K562 (cell line): ENCODE results near the gene KNDC1. TPM values are rescaled to one million over a fixed set of nuclear protein-coding genes. Genes with fewer than 3 reads are reported as not detected.

Source experiments
- BRD4 ChIP-seq: fragments of 200-600 bp; sonication (generic); IDR thresholded peaks from 2 replicates; pipeline ENCODE4 v1.6.1; 2017; ENCODE audit warnings: inconsistent platforms
- CTCF ChIP-seq, 3 experiments: IDR thresholded peaks in 2 of 3; conservative IDR thresholded peaks in 1 of 3; 2 replicates each; pipeline ENCODE4 v1.5.1; 2011 to 2012; ENCODE audit warnings: low read length in 3 of 3, mild to moderate bottlenecking in 3 of 3, control low read depth in 2 of 3, improper control_type of control experiment in 1 of 3, inconsistent platforms in 1 of 3, low read depth in 1 of 3, mixed read lengths in 1 of 3, moderate library complexity in 1 of 3; ENCODE audit not compliant: insufficient read depth in 2 of 3
- E4F1 ChIP-seq: fragments of 250-450 bp; sonication (Bioruptor Pico); IDR thresholded peaks from 2 replicates; pipeline ENCODE4 v1.5.0; 2021; ENCODE audit warnings: mild to moderate bottlenecking, borderline replicate concordance
- HCFC1 ChIP-seq: IDR thresholded peaks from 2 replicates; pipeline ENCODE4 v1.6.1; 2012; ENCODE audit warnings: low read depth, low read length, improper control_type of control experiment
- HDAC1 ChIP-seq, 2 experiments: fragments of 450-650 bp; IDR thresholded peaks; 2 replicates each; pipeline ENCODE4 v1.6.1; 2016 to 2017; ENCODE audit warnings: inconsistent platforms in 1 of 2, mild to moderate bottlenecking in 1 of 2, moderate library complexity in 1 of 2
- HEY1 ChIP-seq: fragments of 250-450 bp; sonication (Bioruptor Pico); IDR thresholded peaks from 2 replicates; pipeline ENCODE4 v1.5.0; 2020; ENCODE audit warnings: mild to moderate bottlenecking, moderate library complexity, borderline replicate concordance
- HMGN3 ChIP-seq: IDR thresholded peaks from 2 replicates; pipeline ENCODE4 v1.6.1; 2011; ENCODE audit warnings: borderline replicate concordance, low read depth, mild to moderate bottlenecking, mixed read lengths, low read length; ENCODE audit not compliant: insufficient read length; ENCODE audit errors: extremely low read depth
- IRF2 ChIP-seq: sonication (generic); formaldehyde crosslinking; IDR thresholded peaks from 2 replicates; pipeline ENCODE4 v1.8.1; 2022; ENCODE audit warnings: mild to moderate bottlenecking, missing genetic modification reagents
- KDM1A ChIP-seq, 2 experiments: fragments of 450-650 bp; IDR thresholded peaks; 2 replicates each; pipeline ENCODE4 v1.6.1; 2016; ENCODE audit warnings: mild to moderate bottlenecking in 2 of 2
- KDM5B ChIP-seq: fragments of 200-600 bp; sonication (generic); IDR thresholded peaks from 2 replicates; pipeline ENCODE4 v1.6.1; 2012; ENCODE audit warnings: low read depth, mild to moderate bottlenecking, moderate library complexity, low read length, control low read depth, inconsistent platforms; ENCODE audit not compliant: insufficient replicate concordance
- MNT ChIP-seq, 2 experiments: fragments of 450-650 bp; conservative IDR thresholded peaks; 2 replicates each; pipeline ENCODE4 v1.6.1; 2017; ENCODE audit warnings: mild to moderate bottlenecking in 2 of 2, moderate library complexity in 2 of 2
- NCOA1 ChIP-seq: fragments of 450-650 bp; IDR thresholded peaks from 2 replicates; pipeline ENCODE4 v1.6.1; 2016; ENCODE audit warnings: low read depth
- POLR2AphosphoS5 ChIP-seq: IDR thresholded peaks from 2 replicates; pipeline ENCODE4 v1.6.1; 2011; ENCODE audit warnings: mild to moderate bottlenecking, low read depth, low read length, moderate library complexity; ENCODE audit not compliant: control insufficient read depth, insufficient read depth
- SAFB2 ChIP-seq: fragments of 200-400 bp; formaldehyde crosslinking; IDR thresholded peaks from 2 replicates; pipeline ENCODE4 v1.6.1; 2018; ENCODE audit warnings: borderline replicate concordance, low read length, low read depth, moderate library complexity; ENCODE audit not compliant: severe bottlenecking
- THRB ChIP-seq: fragments of 450-650 bp; formaldehyde crosslinking; conservative IDR thresholded peaks from 2 replicates; pipeline ENCODE4 v1.4.0; 2022; ENCODE audit warnings: mild to moderate bottlenecking, missing genetic modification characterization
- WHSC1 ChIP-seq: IDR thresholded peaks from one replicate; pipeline ENCODE4 v1.6.1; 2012; ENCODE audit warnings: low read length, control low read depth, inconsistent platforms
- ZBTB12 ChIP-seq: fragments of 250-450 bp; sonication (Bioruptor Pico); IDR thresholded peaks from 2 replicates; pipeline ENCODE4 v1.4.0; 2020
- ZEB2 ChIP-seq: fragments of 450-650 bp; IDR thresholded peaks from 2 replicates; pipeline ENCODE4 v1.6.1; 2016
- ZNF217 ChIP-seq: sonication (generic); formaldehyde crosslinking; IDR thresholded peaks from 2 replicates; pipeline ENCODE4 v1.8.0; 2022; ENCODE audit warnings: mild to moderate bottlenecking, missing genetic modification reagents
- ZNF41 ChIP-seq: fragments of 250-450 bp; sonication (Bioruptor Pico); conservative IDR thresholded peaks from 2 replicates; pipeline ENCODE4 v1.4.0; 2020; ENCODE audit warnings: mild to moderate bottlenecking
- polyA plus RNA-seq, 8 experiments: library from polyadenylated mRNA; depleted of rRNA in 4 of 8; stranded (reverse) in 5 of 8; unstranded in 3 of 8; fragments of >200 nt; fragmentation: Nextera tagmentation in 2 of 8; fragmentation: Illumina TruSeq in 1 of 8; extraction: Ambion mirVana in 2 of 8; extraction: Trizol in 1 of 8; gene quantifications; 2 replicates each; pipeline versions ENCODE4 v1.2.1 to v1.2.3, GENCODE V29; 2011 to 2014; ENCODE audit warnings: inconsistent platforms in 1 of 8, missing spikeins in 1 of 8
- total RNA-seq, 7 experiments: library from RNA; depleted of rRNA in 6 of 7; stranded (reverse); fragments of >200 nt in 6 of 7; fragmentation: Illumina TruSeq in 2 of 7; extraction: Trizol in 2 of 7; gene quantifications; 2 replicates each; pipeline versions ENCODE4 v1.2.1 to v1.2.3, GENCODE V29; 2011 to 2021; ENCODE audit warnings: low replicate concordance in 1 of 7

KNDC1 gene
- total and polyA plus RNA-seq, 9 of the 15 experiments (the other 6 are each of a cell fraction or from before 2014, with no cell fraction given): 0.07 to 0.26 (median 0.11) TPM; not detected in 6

GRCh38 chr10:133257489-133258065 is 97.6 kb downstream of the KNDC1 start (continued):
- TF ChIP-seq KDM5B (no peak), SAFB2 (no peak), ZNF41 (CRISPR knock-in tag) (no peak), MNT (conservative IDR thresholded peaks at IDR 0.05) (peak in 1 of 2 experiments; percentile 67; a peak in 3 of 4 replicates), HDAC1 (IDR thresholded peaks at IDR 0.05) (0 out of 4 replicates have a peak, but pooled peaks of 1 of the 2 experiments have one; percentile 59), NCOA1 (no peak), WHSC1 (no peak), POLR2AphosphoS5 (no peak), ZEB2 (0 out of 2 replicates have a peak, but pooled peaks have one; percentile 33), HCFC1 (no peak), KDM1A (IDR thresholded peaks at IDR 0.05) (no peak), HEY1 (CRISPR knock-in tag) (no peak), E4F1 (CRISPR knock-in tag) (no peak), BRD4 (no peak), IRF2 (CRISPR knock-in tag) (no peak), ZNF217 (CRISPR knock-in tag) (no peak), THRB (CRISPR knock-in tag) (no peak), ZBTB12 (CRISPR knock-in tag) (no peak), HMGN3 (no peak), CTCF (IDR thresholded peaks at IDR 0.05 in 2 of 3, conservative IDR thresholded peaks at IDR 0.05 in 1 of 3; ENCODE audit: insufficient read depth in 2 of 3, low read depth in 1 of 3, low read length in 3 of 3) (peak; percentile 59 to 61 (median 61))
